Measurements from ENCODE around the gene YWHAB. TPM values are rescaled to one million over a fixed set of nuclear protein-coding genes. Genes with fewer than 3 reads are reported as not detected.

The YWHAB gene
- total RNA-seq, 1 experiment from 2014 or later: 92.1 TPM

- no peak for DNase-seq
- Histone ChIP-seq H3K9me2 (replicated peaks; ENCODE audit: insufficient read depth, low read length) (no peaks in the 10 kb centered on the region), H3K4me1 (ENCODE audit: low read length) (no peaks in the 10 kb centered on the region), H3K9ac (ENCODE audit: low read length) (no peak overlapping the region), H3K27me3 (ENCODE audit: low read length) (no peaks in the 10 kb centered on the region), H3K79me2 (ENCODE audit: low read length) (peaks cover 6% of the 10 kb centered on the region; the same call in 1 of the 2 replicates), H3K4me2 (ENCODE audit: low read depth, low read length, poor library complexity, severe bottlenecking) (no peak overlapping the region), H4K20me1 (ENCODE audit: insufficient read depth, low read depth, low read length) (no peaks in the 10 kb centered on the region), H3K9me3 (ENCODE audit: low read length) (no peaks in the 10 kb centered on the region), H3K27ac (ENCODE audit: low read length) (no peak overlapping the region), H2AFZ (ENCODE audit: low read length) (no peak overlapping the region), H3K36me3 (ENCODE audit: insufficient read depth, low read length) (peaks cover 55% of the 10 kb centered on the region; the same call in 1 of the 2 replicates), H3K4me3 (ENCODE audit: low read length) (no peak overlapping the region)
These were observed 56.9 kb downstream of the YWHAB start for GRCh38 chr20:44942264-44942973.

GRCh38 chr20:44943828-44944227 lies 58.3 kb downstream of the YWHAB start:
- no peak overlapping the region for H3K4me3 ChIP-seq (ENCODE audit: low read length)
- peaks cover 67% of the 10 kb centered on the region for H3K36me3 ChIP-seq (ENCODE audit: insufficient read depth, low read length)
- no peaks in the 10 kb centered on the region for H3K4me1 ChIP-seq (ENCODE audit: low read length)
- H4K20me1 ChIP-seq (ENCODE audit: insufficient read depth, low read depth, low read length): no peaks in the 10 kb centered on the region
- H3K9ac ChIP-seq (ENCODE audit: low read length): no peak overlapping the region
- H2AFZ ChIP-seq (ENCODE audit: low read length): no peak overlapping the region
- no peaks in the 10 kb centered on the region for H3K9me2 ChIP-seq (replicated peaks; ENCODE audit: insufficient read depth, low read length)
- H3K27me3 ChIP-seq (ENCODE audit: low read length): no peaks in the 10 kb centered on the region
- peaks cover 10% of the 10 kb centered on the region; the same call in 1 of the 2 replicates for H3K79me2 ChIP-seq (ENCODE audit: low read length)
- no peak overlapping the region for H3K4me2 ChIP-seq (ENCODE audit: low read depth, low read length, poor library complexity, severe bottlenecking)
- H3K9me3 ChIP-seq (ENCODE audit: low read length): no peaks in the 10 kb centered on the region
- no peak for DNase-seq
- H3K27ac ChIP-seq (ENCODE audit: low read length): no peak overlapping the region

GRCh38 chr20:44945261-44945660 lies 59.8 kb downstream of the YWHAB start:
- no peak for DNase-seq
- Histone ChIP-seq H3K27me3 (ENCODE audit: low read length) (no peaks in the 10 kb centered on the region), H3K4me2 (ENCODE audit: low read depth, low read length, poor library complexity, severe bottlenecking) (no peak overlapping the region), H3K79me2 (ENCODE audit: low read length) (peaks cover 10% of the 10 kb centered on the region; the same call in 1 of the 2 replicates), H3K9me3 (ENCODE audit: low read length) (no peaks in the 10 kb centered on the region), H3K36me3 (ENCODE audit: insufficient read depth, low read length) (peaks cover 73% of the 10 kb centered on the region), H3K4me1 (ENCODE audit: low read length) (no peaks in the 10 kb centered on the region), H4K20me1 (ENCODE audit: insufficient read depth, low read depth, low read length) (no peaks in the 10 kb centered on the region), H2AFZ (ENCODE audit: low read length) (no peak overlapping the region), H3K27ac (ENCODE audit: low read length) (no peak overlapping the region), H3K9ac (ENCODE audit: low read length) (no peak overlapping the region), H3K9me2 (replicated peaks; ENCODE audit: insufficient read depth, low read length) (no peaks in the 10 kb centered on the region), H3K4me3 (ENCODE audit: low read length) (no peak overlapping the region)

GRCh38 chr20:44946271-44946852 lies 60.9 kb downstream of the YWHAB start:
- Histone ChIP-seq H3K4me1 (ENCODE audit: low read length) (no peaks in the 10 kb centered on the region), H3K9me3 (ENCODE audit: low read length) (no peaks in the 10 kb centered on the region), H3K27ac (ENCODE audit: low read length) (no peak overlapping the region), H3K27me3 (ENCODE audit: low read length) (no peaks in the 10 kb centered on the region), H3K79me2 (ENCODE audit: low read length) (peaks cover 12% of the 10 kb centered on the region; the same call in 1 of the 2 replicates), H3K36me3 (ENCODE audit: insufficient read depth, low read length) (peaks cover 72% of the 10 kb centered on the region), H4K20me1 (ENCODE audit: insufficient read depth, low read depth, low read length) (no peaks in the 10 kb centered on the region), H3K9me2 (replicated peaks; ENCODE audit: insufficient read depth, low read length) (no peaks in the 10 kb centered on the region), H2AFZ (ENCODE audit: low read length) (no peak overlapping the region), H3K9ac (ENCODE audit: low read length) (no peak overlapping the region), H3K4me3 (ENCODE audit: low read length) (no peak overlapping the region), H3K4me2 (ENCODE audit: low read depth, low read length, poor library complexity, severe bottlenecking) (no peak overlapping the region)
- no peak for DNase-seq

GRCh38 chr20:44948107-44948506 lies 62.6 kb downstream of the YWHAB start:
- peaks cover 74% of the 10 kb centered on the region for H3K36me3 ChIP-seq (ENCODE audit: insufficient read depth, low read length)
- H3K4me2 ChIP-seq (ENCODE audit: low read depth, low read length, poor library complexity, severe bottlenecking): no peak overlapping the region
- no peak overlapping the region for H3K27ac ChIP-seq (ENCODE audit: low read length)
- no peaks in the 10 kb centered on the region for H3K9me3 ChIP-seq (ENCODE audit: low read length)
- no peak overlapping the region for H2AFZ ChIP-seq (ENCODE audit: low read length)
- H4K20me1 ChIP-seq (ENCODE audit: insufficient read depth, low read depth, low read length): no peaks in the 10 kb centered on the region
- H3K79me2 ChIP-seq (ENCODE audit: low read length): peaks cover 14% of the 10 kb centered on the region; the same call in 1 of the 2 replicates
- peaks cover 9% of the 10 kb centered on the region for H3K4me1 ChIP-seq (ENCODE audit: low read length)
- no peak overlapping the region for H3K4me3 ChIP-seq (ENCODE audit: low read length)
- no peaks in the 10 kb centered on the region for H3K9me2 ChIP-seq (replicated peaks; ENCODE audit: insufficient read depth, low read length)
- H3K27me3 ChIP-seq (ENCODE audit: low read length): no peaks in the 10 kb centered on the region
- DNase-seq: no peak
- H3K9ac ChIP-seq (ENCODE audit: low read length): no peak overlapping the region

- H3K9me3 ChIP-seq (ENCODE audit: low read length): no peaks in the 10 kb centered on the region
- H3K27ac ChIP-seq (ENCODE audit: low read length): no peak overlapping the region
- no peak for DNase-seq
- no peaks in the 10 kb centered on the region for H4K20me1 ChIP-seq (ENCODE audit: insufficient read depth, low read depth, low read length)
- H3K9me2 ChIP-seq (replicated peaks; ENCODE audit: insufficient read depth, low read length): no peaks in the 10 kb centered on the region
- H2AFZ ChIP-seq (ENCODE audit: low read length): no peak overlapping the region
- H3K79me2 ChIP-seq (ENCODE audit: low read length): peaks cover 17% of the 10 kb centered on the region; the same call in 1 of the 2 replicates
- H3K4me1 ChIP-seq (ENCODE audit: low read length): peaks cover 13% of the 10 kb centered on the region
- H3K36me3 ChIP-seq (ENCODE audit: insufficient read depth, low read length): peaks cover 74% of the 10 kb centered on the region
- no peak overlapping the region for H3K9ac ChIP-seq (ENCODE audit: low read length)
- no peak overlapping the region for H3K4me2 ChIP-seq (ENCODE audit: low read depth, low read length, poor library complexity, severe bottlenecking)
- no peak overlapping the region for H3K4me3 ChIP-seq (ENCODE audit: low read length)
- H3K27me3 ChIP-seq (ENCODE audit: low read length): no peaks in the 10 kb centered on the region
These were observed 63.0 kb downstream of the YWHAB start for GRCh38 chr20:44948513-44948912.

GRCh38 chr20:44950368-44950767 lies 64.9 kb downstream of the YWHAB start:
- Histone ChIP-seq H3K9ac (ENCODE audit: low read length) (no peak overlapping the region), H3K36me3 (ENCODE audit: insufficient read depth, low read length) (peaks cover 74% of the 10 kb centered on the region), H3K27ac (ENCODE audit: low read length) (no peak overlapping the region), H3K4me3 (ENCODE audit: low read length) (no peak overlapping the region), H3K9me3 (ENCODE audit: low read length) (no peaks in the 10 kb centered on the region), H2AFZ (ENCODE audit: low read length) (no peak overlapping the region), H3K4me1 (ENCODE audit: low read length) (peaks cover 26% of the 10 kb centered on the region), H3K27me3 (ENCODE audit: low read length) (no peaks in the 10 kb centered on the region), H3K9me2 (replicated peaks; ENCODE audit: insufficient read depth, low read length) (no peaks in the 10 kb centered on the region), H3K79me2 (ENCODE audit: low read length) (peaks cover 32% of the 10 kb centered on the region), H4K20me1 (ENCODE audit: insufficient read depth, low read depth, low read length) (no peaks in the 10 kb centered on the region), H3K4me2 (ENCODE audit: low read depth, low read length, poor library complexity, severe bottlenecking) (no peak overlapping the region)
- no peak for DNase-seq

GRCh38 chr20:44952731-44953130 lies 67.2 kb downstream of the YWHAB start:
- Histone ChIP-seq H3K9me3 (ENCODE audit: low read length) (no peaks in the 10 kb centered on the region), H3K27me3 (ENCODE audit: low read length) (no peaks in the 10 kb centered on the region), H3K36me3 (ENCODE audit: insufficient read depth, low read length) (peaks cover 70% of the 10 kb centered on the region), H3K4me2 (ENCODE audit: low read depth, low read length, poor library complexity, severe bottlenecking) (no peak overlapping the region), H3K9ac (ENCODE audit: low read length) (no peak overlapping the region), H3K27ac (ENCODE audit: low read length) (no peak overlapping the region; the same call in 1 of the 2 replicates), H2AFZ (ENCODE audit: low read length) (no peak overlapping the region), H3K9me2 (replicated peaks; ENCODE audit: insufficient read depth, low read length) (no peaks in the 10 kb centered on the region), H3K4me3 (ENCODE audit: low read length) (no peak overlapping the region), H4K20me1 (ENCODE audit: insufficient read depth, low read depth, low read length) (no peaks in the 10 kb centered on the region), H3K4me1 (ENCODE audit: low read length) (peaks cover 50% of the 10 kb centered on the region), H3K79me2 (ENCODE audit: low read length) (peaks cover 51% of the 10 kb centered on the region)
- no peak for DNase-seq

Measured in Karpas-422 (cell line).